B cell (primary cell): ENCODE data around the gene SPINDOC. TPM values are rescaled to one million over a fixed set of nuclear protein-coding genes. Genes with fewer than 3 reads are reported as not detected.

ENCODE experiments used
- ATAC-seq: fragments of 200-7000 bp; cut with Tn5 transposase; one replicate; pipeline ENCODE4 v1.10.0; 2021; ENCODE audit warnings: low read depth, mild to moderate bottlenecking, moderate number of reproducible peaks, moderate library complexity
- CTCF ChIA-PET: fragments of 350-600 bp; sonication (Branson Sonifier 250); formaldehyde crosslinking; loops from one replicate; lab custom pipeline; 2021; ENCODE audit warnings: antibody characterized with exemption, inconsistent platforms; lab: Charles Lee
- POLR2A ChIA-PET: fragments of 350-600 bp; sonication (Branson Sonifier 250); formaldehyde crosslinking; loops from one replicate; lab custom pipeline; 2021; ENCODE audit warnings: antibody characterized with exemption; lab: Charles Lee
- DNase-seq: peaks from one replicate; pipeline ENCODE4 v3.0.0; 2013
- H2AFZ ChIP-seq: 2 replicates; pipeline ENCODE4 v1.6.1; 2012; ENCODE audit warnings: mild to moderate bottlenecking, low read depth, low read length; ENCODE audit not compliant: insufficient read depth, poor library complexity, severe bottlenecking
- H3K27ac ChIP-seq, 2 donors: 1 replicate in 1 of 2; 2 replicates in 1 of 2; pipeline ENCODE4 v1.5.1; 2012 to 2013; ENCODE audit warnings: low read length in 2 of 2, mild to moderate bottlenecking in 2 of 2, moderate library complexity in 1 of 2
- H3K27me3 ChIP-seq, 4 experiments: fragments of 200-600 bp in 1 of 4; sonication (generic) in 1 of 4; replicated peaks in 1 of 4; 1 replicate in 2 of 4; 2 replicates in 2 of 4; pipeline versions ENCODE4 v1.6.1 to v1.7.0; 2013 to 2016; ENCODE audit warnings: low read length in 3 of 4, mild to moderate bottlenecking in 2 of 4, mixed read lengths in 1 of 4, moderate library complexity in 1 of 4; ENCODE audit not compliant: insufficient read depth in 4 of 4, control insufficient read depth in 3 of 4; ENCODE audit errors: control extremely low read depth in 1 of 4
- H3K36me3 ChIP-seq, 2 experiments: replicated peaks in 1 of 2; 1 replicate in 1 of 2; 2 replicates in 1 of 2; pipeline versions ENCODE4 v1.6.1 to v1.7.1; 2013; ENCODE audit warnings: low read length in 1 of 2; ENCODE audit not compliant: insufficient read depth in 2 of 2, control insufficient read depth in 1 of 2; ENCODE audit errors: control extremely low read depth in 1 of 2, extremely low read depth in 1 of 2
- H3K4me1 ChIP-seq, 2 donors: fragments of 200-600 bp in 1 of 2; sonication (generic) in 1 of 2; 1 replicate in 1 of 2; 2 replicates in 1 of 2; pipeline versions ENCODE4 v1.5.1 to v1.6.1; 2013 to 2017; ENCODE audit warnings: low read length in 2 of 2; ENCODE audit not compliant: control insufficient read depth in 2 of 2, insufficient read depth in 2 of 2
- H3K4me2 ChIP-seq: replicated peaks from 2 replicates; pipeline ENCODE3; 2012; ENCODE audit warnings: mild to moderate bottlenecking, low read depth, low read length; ENCODE audit not compliant: poor library complexity, severe bottlenecking
- H3K4me3 ChIP-seq, 5 experiments: fragments of 200-600 bp in 1 of 5; sonication (generic) in 1 of 5; 1 replicate in 3 of 5; 2 replicates in 2 of 5; pipeline versions ENCODE4 v1.5.1 to v1.7.0; 2011 to 2016; ENCODE audit warnings: low read length in 4 of 5, mild to moderate bottlenecking in 4 of 5, low read depth in 2 of 5, control low read depth in 1 of 5, moderate library complexity in 1 of 5; ENCODE audit not compliant: insufficient read depth in 1 of 5; ENCODE audit errors: control extremely low read depth in 1 of 5, extremely low read depth in 1 of 5
- H3K79me2 ChIP-seq: fragments of 200-600 bp; sonication (generic); one replicate; pipeline ENCODE4 v1.6.0; 2016; ENCODE audit warnings: low read length; ENCODE audit not compliant: control insufficient read depth, insufficient read depth
- H3K9ac ChIP-seq: fragments of 200-600 bp; sonication (generic); 2 replicates; pipeline ENCODE4 v1.6.1; 2017; ENCODE audit warnings: mild to moderate bottlenecking, low read length, moderate library complexity
- H3K9me3 ChIP-seq, 3 donors: one replicate each; pipeline versions ENCODE4 v1.6.1 to v1.7.1; 2013; ENCODE audit warnings: low read length in 2 of 3; ENCODE audit not compliant: control insufficient read depth in 2 of 3, insufficient read depth in 1 of 3; ENCODE audit errors: control extremely low read depth in 1 of 3
- H4K20me1 ChIP-seq: 2 replicates; pipeline ENCODE4 v1.6.0; 2012; ENCODE audit warnings: mild to moderate bottlenecking, low read length; ENCODE audit not compliant: insufficient read depth, control insufficient read depth, poor library complexity, severe bottlenecking
- H3K27ac Mint-ChIP-seq: one replicate; pipeline ENCODE4 v1.8.0; 2021; ENCODE audit warnings: mixed read lengths
- H3K27me3 Mint-ChIP-seq: one replicate; pipeline ENCODE4 v1.8.0; 2021; ENCODE audit warnings: mixed read lengths
- H3K4me1 Mint-ChIP-seq: one replicate; pipeline ENCODE4 v1.8.0; 2021; ENCODE audit warnings: mixed read lengths
- H3K4me3 Mint-ChIP-seq: one replicate; pipeline ENCODE4 v1.8.0; 2021; ENCODE audit warnings: mixed read lengths
- H3K9me3 Mint-ChIP-seq: one replicate; pipeline ENCODE4 v1.8.0; 2022; ENCODE audit warnings: mixed read lengths; ENCODE audit not compliant: insufficient read depth
- CTCF ChIP-seq: fragments of 200-600 bp; IDR thresholded peaks from one replicate; pipeline ENCODE4 v1.8.0; 2022; ENCODE audit warnings: antibody characterized with exemption, mild to moderate bottlenecking
- EZH2 ChIP-seq: IDR thresholded peaks from 2 replicates; pipeline ENCODE4 v1.6.1; 2012; ENCODE audit warnings: borderline replicate concordance, low read depth, mild to moderate bottlenecking, moderate library complexity, low read length; ENCODE audit not compliant: insufficient read depth, poor library complexity, severe bottlenecking
- WGBS: methylation state at CpG from one replicate; pipeline ENCODE4 v1.1.5; 2013; ENCODE audit warnings: missing lambda C conversion rate; ENCODE audit not compliant: insufficient coverage; 5-methylcytosine and 5-hydroxymethylcytosine counted together
- intact Hi-C: fragments of 100-400 bp; cut with micrococcal nuclease; formaldehyde crosslinking; loops from one replicate; pipeline ENCODE4 v1.10.0; 2022
- polyA plus RNA-seq: library from polyadenylated mRNA; depleted of rRNA; stranded (reverse); fragments of >200 nt; gene quantifications from 2 replicates; pipeline ENCODE4 v1.2.3, GENCODE V29; 2012
- total RNA-seq, 2 donors: library from RNA; stranded (reverse); fragments of 120-200 nt in 1 of 2; gene quantifications; 1 replicate in 1 of 2; 2 replicates in 1 of 2; pipeline versions ENCODE4 v1.2.3 to v1.2.4, GENCODE V29; 2013 to 2022

SPINDOC gene
- total and polyA plus RNA-seq, 2 donors (not counting 1 experiment from before 2014, with no cell fraction given) = 10.5 to 23.9 TPM

GRCh38 chr11:63868399-63869064 lies 55.3 kb downstream of the SPINDOC start:
- Histone ChIP-seq H3K27me3 (no peaks in the 10 kb centered on the region), H3K9me3 (no peaks in the 10 kb centered on the region), H3K4me3 (no peak overlapping the region), H3K4me2 (peak overlapping the region; percentile 14), H3K79me2 (peaks cover 98% of the 10 kb centered on the region), H3K27ac (peak overlapping the region in 1 of 2 donors; percentile 24), H3K9ac (no peak overlapping the region), H3K4me1 (peaks cover 53 to 68% of the 10 kb centered on the region in 2 donors), H2AFZ (no peak overlapping the region), H3K36me3 (peaks cover 0 to 40% of the 10 kb centered on the region in 2 experiments), H4K20me1 (peaks cover 85% of the 10 kb centered on the region)
- peak overlapping the region; percentile 37 for H3K27ac Mint-ChIP-seq
- no peaks in the 10 kb centered on the region for H3K9me3 Mint-ChIP-seq
- CTCF ChIA-PET = interaction anchor here (0.6 to 1.5 kb wide), 2 partner anchors 10 to 41 kb away, joined by 4 to 5 read pairs; no protein-coding TSS in a partner anchor
- H3K4me1 Mint-ChIP-seq = peaks cover 72% of the 10 kb centered on the region
- peak overlapping the region; percentile 32 for H3K4me3 Mint-ChIP-seq
- intact Hi-C loops = no loop called here
- DNase-seq = no peak
- TF ChIP-seq EZH2 (no peak), CTCF (no peak)
- no peaks in the 10 kb centered on the region for H3K27me3 Mint-ChIP-seq
- no peak for ATAC-seq
- POLR2A ChIA-PET = no interaction called here
- WGBS = 44% methylated on average over 9 of the region's 9 CpGs

- H3K4me3 ChIP-seq = no peak overlapping the region
- H3K4me2 ChIP-seq = peak overlapping the region; percentile 38
- Mint-ChIP-seq H3K27me3 (no peaks in the 10 kb centered on the region), H3K27ac (peak overlapping the region; percentile 56), H3K4me3 (peak overlapping the region; percentile 29), H3K4me1 (peaks cover 73% of the 10 kb centered on the region), H3K9me3 (no peaks in the 10 kb centered on the region)
- peaks cover 99% of the 10 kb centered on the region for H3K79me2 ChIP-seq
- ChIA-PET CTCF (interaction anchor here (1.3 to 1.5 kb wide), 2 partner anchors 9 to 32 kb away, joined by 4 to 5 read pairs; no protein-coding TSS in a partner anchor), POLR2A (no interaction called here)
- H3K36me3 ChIP-seq = peaks cover 0 to 38% of the 10 kb centered on the region in 2 experiments
- peaks cover 53 to 70% of the 10 kb centered on the region in 2 donors for H3K4me1 ChIP-seq
- 92% methylated on average over 7 of the region's 7 CpGs for WGBS
- no peak overlapping the region for H3K9ac ChIP-seq
- no peaks in the 10 kb centered on the region for H3K9me3 ChIP-seq
- intact Hi-C loops = no loop called here
- no peaks in the 10 kb centered on the region for H3K27me3 ChIP-seq
- no peak overlapping the region for H2AFZ ChIP-seq
- DNase-seq (no peak), ATAC-seq (no peak)
- H3K27ac ChIP-seq = peak overlapping the region in 1 of 2 donors; percentile 60
- H4K20me1 ChIP-seq = peaks cover 92% of the 10 kb centered on the region
- TF ChIP-seq EZH2 (no peak), CTCF (no peak)
Observed at GRCh38 chr11:63869171-63869591, 55.9 kb downstream of the SPINDOC start.
